Lower leg skin (tissue), 4 donors: ENCODE results near the gene TMEM44. TPM values are rescaled to one million over a fixed set of nuclear protein-coding genes. Genes with fewer than 3 reads are reported as not detected.
A peak's percentile ranks its signal among the peaks of the same experiment; 100 is the strongest.

ENCODE experiments used
- DNase-seq, 2 donors: peaks; one replicate each; pipeline ENCODE4 v3.0.0-alpha.2; 2019; ENCODE audit warnings: low spot score in 2 of 2
- H3K4me3 ChIP-seq: fragments of 200-600 bp; sonication (generic); 2 replicates; pipeline ENCODE4 v1.5.1; 2017; ENCODE audit warnings: mild to moderate bottlenecking, low read depth; ENCODE audit not compliant: poor library complexity, severe bottlenecking
- CTCF ChIP-seq, 3 donors: fragments of 450-650 bp; IDR thresholded peaks; one replicate each; pipeline ENCODE4 v1.5.1; 2016; ENCODE audit warnings: antibody characterized with exemption in 3 of 3, mild to moderate bottlenecking in 3 of 3, moderate library complexity in 2 of 3
- POLR2A ChIP-seq, 2 donors: fragments of 450-650 bp; IDR thresholded peaks; one replicate each; pipeline ENCODE4 v1.6.1; 2016 to 2017; ENCODE audit warnings: antibody characterized with exemption in 2 of 2, mild to moderate bottlenecking in 1 of 2, moderate library complexity in 1 of 2
- WGBS, 2 donors: methylation state at CpG; one replicate each; pipeline ENCODE4 v1.1.5; 2018; 5-methylcytosine and 5-hydroxymethylcytosine counted together
- intact Hi-C: fragments of 100-400 bp; cut with DNase I; formaldehyde crosslinking; loops from one replicate; pipeline ENCODE4 v1.15.0; 2023; ENCODE audit warnings: low total_unique reads
- total RNA-seq, 4 donors: library from RNA; depleted of rRNA; stranded (reverse); fragments of >200 nt; gene quantifications; one replicate each; pipeline ENCODE4 v1.1.0, GENCODE V29; 2016

The TMEM44 gene
- total RNA-seq, 4 donors from 2014 or later, result 1.2 to 8.5 (median 4.6) TPM

- DNase-seq, result no peak
- intact Hi-C loops, result no loop called here
- 72 to 90% methylated on average over 2 of the region's 2 CpGs for WGBS, 2 donors
- TF ChIP-seq CTCF (IDR thresholded peaks at IDR 0.05) (no peak), POLR2A (IDR thresholded peaks at IDR 0.05) (no peak)
- H3K4me3 ChIP-seq, result no peak overlapping the region
These were observed 9.6 kb upstream of the TMEM44 start for GRCh38 chr3:194642769-194643168.

- intact Hi-C loops, result no loop called here
- no peak for TF ChIP-seq CTCF (IDR thresholded peaks at IDR 0.05)
- no peak for TF ChIP-seq POLR2A (IDR thresholded peaks at IDR 0.05)
- 64 to 72% methylated on average over 7 of the region's 7 CpGs for WGBS, 2 donors
- H3K4me3 ChIP-seq, result no peak overlapping the region
- peak in 1 of 2 donors; percentile 37 for DNase-seq
These were observed 7.6 kb upstream of the TMEM44 start for GRCh38 chr3:194640829-194641228.

GRCh38 chr3:194638991-194639605 lies 5.9 kb upstream of the TMEM44 start:
- intact Hi-C loops, result no loop called here
- no peak overlapping the region for H3K4me3 ChIP-seq
- 93 to 96% methylated on average over 10 of the region's 10 CpGs for WGBS, 2 donors
- peak in 1 of 2 donors; percentile 12 for DNase-seq
- no peak for TF ChIP-seq CTCF (IDR thresholded peaks at IDR 0.05)
- no peak for TF ChIP-seq POLR2A (IDR thresholded peaks at IDR 0.05)

GRCh38 chr3:194637541-194638400 lies 4.6 kb upstream of the TMEM44 start:
- intact Hi-C loops, result no loop called here
- peak in 1 of 2 donors; percentile 53 for DNase-seq
- WGBS, 2 donors, result 91 to 93% methylated on average over 22 of the region's 22 CpGs

GRCh38 chr3:194637066-194637465 lies 3.8 kb upstream of the TMEM44 start:
- H3K4me3 ChIP-seq, result no peak overlapping the region
- DNase-seq, result peak in 1 of 2 donors; percentile 68
- TF ChIP-seq POLR2A (IDR thresholded peaks at IDR 0.05) (no peak), CTCF (IDR thresholded peaks at IDR 0.05) (no peak)
- intact Hi-C loops, result no loop called here
- 54 to 66% methylated on average over 3 of the region's 3 CpGs for WGBS, 2 donors

More at GRCh38 chr3:194637541-194638400, 4.6 kb upstream of the TMEM44 start:
- TF ChIP-seq CTCF (IDR thresholded peaks at IDR 0.05), result no peak
- TF ChIP-seq POLR2A (IDR thresholded peaks at IDR 0.05), result no peak
- no peak overlapping the region for H3K4me3 ChIP-seq
